Fibroblast of mammary gland (primary cell): ENCODE measurements around the gene CHRDL2.

Source experiments
- DNase-seq: peaks from one replicate; pipeline ENCODE4 v3.0.0-alpha.2; 2010; ENCODE audit warnings: low read depth
- H3K4me3 ChIP-seq: 2 replicates; pipeline ENCODE4 v1.5.1; 2011; ENCODE audit warnings: low read depth, mild to moderate bottlenecking, low read length, moderate library complexity; ENCODE audit not compliant: control insufficient read depth
- TF ChIP-seq, protein P1 (sequence below): conservative IDR thresholded peaks from 2 replicates; pipeline ENCODE4 v1.5.1; 2011; ENCODE audit warnings: low read depth, low read length, inconsistent platforms; ENCODE audit not compliant: control insufficient read depth, insufficient read depth

CHRDL2 gene

GRCh38 chr11:74696500-74696899 lies 34.7 kb downstream of the CHRDL2 start:
- TF ChIP-seq, protein P1, sequence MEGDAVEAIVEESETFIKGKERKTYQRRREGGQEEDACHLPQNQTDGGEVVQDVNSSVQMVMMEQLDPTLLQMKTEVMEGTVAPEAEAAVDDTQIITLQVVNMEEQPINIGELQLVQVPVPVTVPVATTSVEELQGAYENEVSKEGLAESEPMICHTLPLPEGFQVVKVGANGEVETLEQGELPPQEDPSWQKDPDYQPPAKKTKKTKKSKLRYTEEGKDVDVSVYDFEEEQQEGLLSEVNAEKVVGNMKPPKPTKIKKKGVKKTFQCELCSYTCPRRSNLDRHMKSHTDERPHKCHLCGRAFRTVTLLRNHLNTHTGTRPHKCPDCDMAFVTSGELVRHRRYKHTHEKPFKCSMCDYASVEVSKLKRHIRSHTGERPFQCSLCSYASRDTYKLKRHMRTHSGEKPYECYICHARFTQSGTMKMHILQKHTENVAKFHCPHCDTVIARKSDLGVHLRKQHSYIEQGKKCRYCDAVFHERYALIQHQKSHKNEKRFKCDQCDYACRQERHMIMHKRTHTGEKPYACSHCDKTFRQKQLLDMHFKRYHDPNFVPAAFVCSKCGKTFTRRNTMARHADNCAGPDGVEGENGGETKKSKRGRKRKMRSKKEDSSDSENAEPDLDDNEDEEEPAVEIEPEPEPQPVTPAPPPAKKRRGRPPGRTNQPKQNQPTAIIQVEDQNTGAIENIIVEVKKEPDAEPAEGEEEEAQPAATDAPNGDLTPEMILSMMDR, result no peak
- no peak overlapping the region for H3K4me3 ChIP-seq
- no peak for DNase-seq

DNA sequence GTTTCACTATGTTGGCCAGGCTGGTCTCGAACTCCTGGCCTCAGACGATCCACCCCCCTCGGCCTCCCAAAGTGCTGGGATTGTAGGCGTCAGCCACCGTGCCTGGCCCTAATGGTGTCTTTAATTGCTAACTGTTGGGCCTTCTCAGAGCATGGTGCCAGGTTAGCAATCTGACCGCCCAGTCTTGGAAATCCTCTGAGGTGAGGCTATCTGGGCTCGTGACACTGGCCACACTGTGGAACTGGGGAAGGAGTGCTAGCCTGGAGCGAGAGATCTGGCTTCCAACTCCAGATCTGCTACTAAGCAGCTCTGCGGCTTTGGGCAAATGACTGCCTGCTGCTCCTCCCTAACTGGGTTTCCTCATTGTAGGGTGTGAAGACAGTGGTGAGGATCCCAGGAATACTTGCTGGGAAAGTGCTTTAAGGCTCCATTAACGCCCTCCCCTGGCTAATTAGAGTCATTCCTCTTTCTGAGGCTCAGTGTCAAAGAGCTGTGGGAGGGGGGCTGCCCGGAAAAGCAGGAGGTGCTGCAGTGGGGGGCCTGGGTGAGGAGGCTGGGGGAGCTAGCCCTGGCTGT lies 35.4 kb downstream of the CHRDL2 start:
- DNase-seq, result no peak
- no peak overlapping the region for H3K4me3 ChIP-seq
- TF ChIP-seq, protein P1, result no peak

DNA sequence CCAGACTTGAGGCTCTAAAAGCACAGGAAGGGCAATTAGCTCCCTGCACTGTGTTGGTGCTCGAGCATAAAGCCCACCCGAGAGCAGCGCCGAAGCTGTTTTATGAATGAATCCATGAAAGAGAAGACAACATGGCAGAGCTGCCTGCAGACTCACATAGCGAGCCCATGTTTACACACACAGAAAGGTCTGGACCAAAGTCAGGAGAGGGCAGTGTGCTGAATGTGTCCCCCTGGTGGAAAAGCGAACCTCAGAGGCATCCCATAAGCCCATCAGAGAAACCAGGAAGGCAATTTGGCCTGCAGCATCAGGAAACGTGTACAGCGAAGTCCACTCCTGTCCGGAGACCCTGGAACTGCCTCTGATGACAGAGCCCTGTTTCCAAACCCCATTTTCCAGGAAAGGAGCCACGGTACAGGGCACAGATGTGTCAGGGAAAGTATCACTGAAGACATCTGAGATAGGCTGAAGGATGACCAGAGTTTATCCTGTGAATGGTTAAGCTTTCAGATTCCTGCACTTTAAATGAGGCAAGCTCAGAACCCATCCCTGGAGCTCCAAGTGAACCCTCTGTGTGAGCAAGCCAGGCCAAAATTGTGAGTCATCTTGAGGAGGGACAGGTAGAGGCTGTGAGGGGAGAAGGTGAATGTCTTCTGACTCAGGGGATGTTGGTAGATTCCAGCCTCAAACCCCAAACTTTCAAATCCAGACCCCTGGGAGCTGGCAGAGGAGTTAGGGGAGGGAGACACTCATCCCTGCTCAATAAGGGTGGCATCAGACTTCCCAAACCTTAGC lies 36.9 kb downstream of the CHRDL2 start:
- no peak overlapping the region for H3K4me3 ChIP-seq
- no peak for DNase-seq
- TF ChIP-seq, protein P1, result peak; percentile 11

DNA sequence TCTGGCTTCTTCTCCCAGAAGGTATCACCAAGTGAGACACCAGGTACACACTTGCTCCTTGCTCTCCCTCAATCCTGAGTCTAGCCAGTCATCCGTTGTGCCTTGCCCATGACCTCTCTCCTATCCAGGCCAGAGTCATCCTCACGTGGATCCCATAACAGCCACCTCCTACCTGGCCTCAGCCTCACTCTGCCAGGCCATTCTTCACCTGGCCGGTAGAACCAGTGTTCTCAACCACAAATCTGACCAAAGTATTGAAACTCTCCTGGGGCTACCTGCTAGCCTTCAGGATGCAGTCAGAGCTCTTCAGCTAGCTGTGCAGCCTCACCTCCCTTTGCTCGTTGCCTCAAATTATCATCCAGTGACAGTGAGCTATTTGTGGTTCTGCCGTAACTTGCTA lies 37.7 kb downstream of the CHRDL2 start:
- TF ChIP-seq, protein P1, result no peak
- H3K4me3 ChIP-seq, result no peak overlapping the region
- DNase-seq, result no peak

DNA sequence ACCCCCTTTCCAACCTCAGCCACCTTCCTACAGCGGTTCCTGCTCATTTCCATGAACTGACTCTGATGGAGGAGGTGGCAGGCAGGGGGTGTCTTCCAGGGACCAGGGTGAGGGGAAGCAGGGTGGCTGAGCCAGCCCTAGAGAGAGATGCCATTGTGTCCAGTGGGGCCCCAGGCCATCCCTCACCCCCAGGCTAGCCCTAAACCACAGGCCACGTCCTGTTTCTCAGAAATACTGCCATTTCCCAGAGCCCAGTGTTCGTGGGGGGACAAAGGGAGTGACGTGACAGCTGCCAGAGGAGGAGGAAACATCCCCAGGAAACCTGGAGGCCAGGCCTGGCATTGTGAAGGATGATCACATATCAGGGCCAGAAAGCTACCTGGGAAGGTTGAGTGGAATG lies 39.5 kb downstream of the CHRDL2 start:
- TF ChIP-seq, protein P1, result no peak
- DNase-seq, result no peak
- no peak overlapping the region for H3K4me3 ChIP-seq

- DNase-seq, result peak; percentile 87
- TF ChIP-seq, protein P1, result no peak
- H3K4me3 ChIP-seq, result no peak overlapping the region
These were observed 41.6 kb downstream of the CHRDL2 start for GRCh38 chr11:74689666-74690065.
